ENCODE data around the gene CREG1. TPM values are rescaled to one million over a fixed set of nuclear protein-coding genes. Genes with fewer than 3 reads are reported as not detected.

CREG1 gene
- total and polyA plus RNA-seq, 2 experiments from 2014 or later: 127 to 139 TPM

DNA sequence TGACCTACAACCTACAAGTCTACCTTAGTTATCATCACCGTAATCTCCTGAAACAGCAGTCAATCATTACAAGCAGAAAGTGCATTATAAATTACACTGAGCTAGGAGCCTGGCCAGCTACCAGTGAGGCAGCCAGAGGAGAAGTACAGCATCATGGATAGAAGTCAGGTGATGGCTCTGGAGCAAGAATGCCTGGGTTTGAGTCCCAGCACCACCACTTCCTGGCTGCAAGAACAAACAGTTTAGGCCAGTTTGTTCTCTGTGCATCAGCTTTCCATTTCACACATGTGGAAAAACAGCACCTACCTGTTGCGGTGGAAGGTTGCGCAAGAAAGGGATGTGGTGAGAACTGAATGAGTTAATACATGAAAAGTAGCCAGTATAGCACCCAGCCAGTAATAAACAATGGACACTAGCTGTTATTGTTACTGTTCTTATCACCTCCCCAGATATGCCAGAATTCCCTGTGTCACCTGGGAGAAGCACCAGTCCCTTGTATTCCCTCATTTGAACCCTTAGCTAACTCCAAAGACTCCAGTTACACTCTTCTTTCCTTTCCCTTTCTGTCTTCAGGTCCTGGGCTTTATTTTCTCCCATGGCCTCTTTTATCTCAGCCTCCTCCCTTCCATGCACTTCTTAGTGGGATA lies 9.0 kb downstream of the CREG1 start:
- DNase-seq (ENCODE audit: low read depth in 1 of 2, low spot score in 1 of 2): no peak
- Histone ChIP-seq H3K4me3 (no peak overlapping the region), H3K27ac (no peak overlapping the region), H3K36me3 (peaks cover 29% of the 10 kb centered on the region), H3K4me1 (ENCODE audit: low read depth) (peaks cover 10% of the 10 kb centered on the region), H3K27me3 (no peaks in the 10 kb centered on the region), H3K9me3 (ENCODE audit: low read depth) (no peaks in the 10 kb centered on the region)
- no peak for TF ChIP-seq CTCF (IDR thresholded peaks at IDR 0.05; ENCODE audit: low read depth, low read length)

GRCh38 chr1:167543199-167543990 lies 10.2 kb downstream of the CREG1 start:
- DNase-seq (ENCODE audit: low read depth in 1 of 2, low spot score in 1 of 2): no peak
- no peak for TF ChIP-seq CTCF (IDR thresholded peaks at IDR 0.05; ENCODE audit: low read depth, low read length)
- H3K36me3 ChIP-seq: peaks cover 29% of the 10 kb centered on the region
- H3K4me1 ChIP-seq (ENCODE audit: low read depth): peaks cover 10% of the 10 kb centered on the region
- no peak overlapping the region for H3K27ac ChIP-seq
- no peak overlapping the region for H3K4me3 ChIP-seq
- no peaks in the 10 kb centered on the region for H3K27me3 ChIP-seq
- H3K9me3 ChIP-seq (ENCODE audit: low read depth): no peaks in the 10 kb centered on the region

DNA sequence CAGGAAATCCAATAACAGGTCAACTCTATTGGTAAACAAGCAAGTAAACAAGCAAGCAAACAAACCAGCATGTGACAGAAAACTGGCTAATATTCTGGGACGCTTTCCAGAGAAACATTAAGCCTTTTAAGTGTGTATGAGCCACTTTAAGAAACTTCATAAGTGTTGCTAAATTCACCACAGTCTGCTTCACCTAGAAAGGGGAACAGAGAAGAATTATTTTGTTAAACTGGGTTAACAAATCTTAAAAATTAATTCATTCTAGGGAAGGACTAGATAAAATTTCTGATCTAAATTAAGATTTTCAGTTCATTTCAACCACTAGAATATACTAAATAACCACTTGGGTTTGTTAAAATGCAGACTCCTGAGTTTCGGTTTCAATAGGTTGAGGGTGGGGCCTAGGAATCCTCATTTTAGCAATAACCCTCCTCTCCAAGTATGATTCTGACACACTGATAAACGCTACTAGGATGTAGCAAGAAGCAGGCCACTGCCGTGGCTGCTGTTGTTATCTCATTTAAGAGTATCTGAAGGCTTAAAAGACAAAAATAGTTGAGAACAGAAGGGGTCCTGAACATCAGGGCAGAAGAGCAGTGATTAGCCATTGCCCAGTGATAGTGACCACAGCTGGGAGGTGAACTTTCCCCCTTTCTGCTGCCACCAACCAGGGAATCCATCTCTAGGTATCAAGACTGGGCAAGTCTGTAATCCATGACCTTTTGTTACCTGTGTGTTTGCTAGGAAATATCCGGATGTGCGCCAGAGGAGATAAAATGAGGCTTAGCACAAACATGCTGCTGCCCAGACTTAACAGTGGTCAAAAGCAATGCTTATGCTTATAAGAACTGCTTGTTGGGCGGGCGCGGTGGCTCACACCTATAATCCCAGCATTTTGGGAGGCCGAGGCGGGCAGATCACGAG lies 11.2 kb downstream of the CREG1 start:
- peaks cover 10% of the 10 kb centered on the region for H3K4me1 ChIP-seq (ENCODE audit: low read depth)
- H3K27ac ChIP-seq: peak overlapping the region; percentile 49
- H3K4me3 ChIP-seq: no peak overlapping the region
- peaks cover 27% of the 10 kb centered on the region for H3K36me3 ChIP-seq
- no peaks in the 10 kb centered on the region for H3K27me3 ChIP-seq
- no peak for DNase-seq (ENCODE audit: low read depth in 1 of 2, low spot score in 1 of 2)
- no peaks in the 10 kb centered on the region for H3K9me3 ChIP-seq (ENCODE audit: low read depth)
- TF ChIP-seq CTCF (IDR thresholded peaks at IDR 0.05; ENCODE audit: low read depth, low read length): no peak

DNA sequence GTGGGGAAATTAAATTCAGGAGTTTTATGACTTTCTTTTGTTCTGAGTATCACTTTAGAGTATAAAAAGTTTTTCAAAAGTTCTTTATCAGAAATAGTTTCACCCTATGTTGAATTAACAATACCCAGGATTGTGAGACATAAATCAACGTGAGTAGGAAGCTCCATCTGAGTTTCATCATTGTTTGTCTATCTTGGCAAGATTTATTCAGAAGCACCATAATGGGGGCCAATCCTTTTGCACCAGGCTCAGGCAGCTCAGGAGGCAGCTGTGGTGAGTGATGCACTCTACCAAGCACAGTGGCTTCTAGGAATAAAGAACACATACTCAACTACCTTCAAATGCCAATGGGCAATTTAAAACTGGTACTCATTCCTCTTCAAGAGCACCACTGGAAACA lies 12.0 kb downstream of the CREG1 start:
- peaks cover 10% of the 10 kb centered on the region for H3K4me1 ChIP-seq (ENCODE audit: low read depth)
- peaks cover 20% of the 10 kb centered on the region for H3K36me3 ChIP-seq
- peak overlapping the region; percentile 49 for H3K27ac ChIP-seq
- H3K9me3 ChIP-seq (ENCODE audit: low read depth): no peaks in the 10 kb centered on the region
- H3K4me3 ChIP-seq: no peak overlapping the region
- H3K27me3 ChIP-seq: no peaks in the 10 kb centered on the region
- peak in 1 of 2 donors; percentile 50 for DNase-seq (ENCODE audit: low read depth in 1 of 2, low spot score in 1 of 2)
- TF ChIP-seq CTCF (IDR thresholded peaks at IDR 0.05; ENCODE audit: low read depth, low read length): no peak

DNA sequence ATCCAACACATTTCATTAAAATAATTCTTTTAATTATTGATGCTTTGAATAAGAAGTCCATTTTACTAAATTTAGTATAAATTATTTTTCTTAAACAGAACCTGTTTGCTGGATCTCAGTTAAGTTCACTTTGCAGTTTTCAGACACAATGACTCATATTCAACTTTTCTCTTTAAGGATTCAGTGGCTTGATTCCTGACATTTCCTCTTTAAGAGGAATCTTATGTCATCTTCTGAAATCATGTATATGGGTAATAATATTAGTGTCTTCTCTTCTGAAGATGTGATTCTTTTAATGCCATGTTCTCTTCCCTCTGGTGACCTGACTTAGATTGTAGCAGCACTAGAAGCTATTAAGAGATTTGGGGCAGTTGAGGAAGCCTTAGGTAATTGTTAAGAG lies 12.6 kb downstream of the CREG1 start:
- Histone ChIP-seq H3K27ac (no peak overlapping the region), H3K27me3 (no peaks in the 10 kb centered on the region), H3K4me3 (no peak overlapping the region), H3K4me1 (ENCODE audit: low read depth) (peaks cover 10% of the 10 kb centered on the region), H3K36me3 (peaks cover 19% of the 10 kb centered on the region), H3K9me3 (ENCODE audit: low read depth) (no peaks in the 10 kb centered on the region)
- no peak for TF ChIP-seq CTCF (IDR thresholded peaks at IDR 0.05; ENCODE audit: low read depth, low read length)
- no peak for DNase-seq (ENCODE audit: low read depth in 1 of 2, low spot score in 1 of 2)
